Left renal pelvis (tissue), 4 donors: Measurements from ENCODE around the gene APBA1. TPM values are rescaled to one million over a fixed set of nuclear protein-coding genes. Genes with fewer than 3 reads are reported as not detected.
A peak's percentile ranks its signal among the peaks of the same experiment; 100 is the strongest.

ENCODE experiments used
- DNase-seq, 4 donors: peaks; one replicate each; pipeline ENCODE4 v3.0.0-alpha.2; 2013; ENCODE audit warnings: low read depth in 4 of 4, low spot score in 3 of 4
- polyA plus RNA-seq, 4 donors: library from polyadenylated mRNA; unstranded; fragments of 120-200 nt; gene quantifications; one replicate each; pipeline ENCODE4 v1.2.1, GENCODE V29; 2013; ENCODE audit not compliant: insufficient read length in 4 of 4

Gene APBA1
- polyA plus RNA-seq, 4 donors: 13.5 to 19.9 (median 16.1) TPM

DNA sequence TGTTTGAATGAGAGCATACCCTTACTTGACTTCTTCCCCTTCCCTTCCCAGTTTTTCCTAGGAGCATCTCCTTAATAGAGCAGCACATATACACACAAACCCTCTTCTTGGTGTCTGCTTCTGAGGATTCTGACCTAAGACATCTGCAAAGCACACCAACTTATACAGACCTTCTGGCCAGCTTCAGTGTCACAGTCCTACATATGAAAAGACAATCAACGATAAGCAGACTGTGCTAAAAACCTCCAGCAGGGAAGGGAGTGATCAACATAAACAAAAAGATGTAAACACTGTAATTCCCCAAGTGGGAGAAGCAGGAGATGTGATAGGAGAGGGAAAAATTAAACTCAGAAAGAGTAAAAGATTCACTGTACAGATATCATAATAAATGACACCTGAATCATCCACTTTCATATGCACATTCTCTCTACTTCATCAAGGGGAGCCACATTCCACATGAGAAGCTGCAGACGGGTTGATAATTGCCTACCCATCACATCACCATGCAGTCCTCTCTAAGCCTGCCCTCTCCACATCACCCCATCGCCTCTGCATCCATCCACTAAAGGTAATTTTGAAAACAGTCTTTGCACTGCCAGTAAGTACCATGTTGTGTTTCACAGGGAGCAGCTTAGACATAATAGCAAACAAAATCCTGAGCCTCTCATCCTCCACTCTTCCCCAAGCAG, 13.0 kb downstream of the APBA1 start:
- no peak for DNase-seq

- DNase-seq: no peak
These were observed 14.9 kb downstream of the APBA1 start for GRCh38 chr9:69657269-69657668.

DNA sequence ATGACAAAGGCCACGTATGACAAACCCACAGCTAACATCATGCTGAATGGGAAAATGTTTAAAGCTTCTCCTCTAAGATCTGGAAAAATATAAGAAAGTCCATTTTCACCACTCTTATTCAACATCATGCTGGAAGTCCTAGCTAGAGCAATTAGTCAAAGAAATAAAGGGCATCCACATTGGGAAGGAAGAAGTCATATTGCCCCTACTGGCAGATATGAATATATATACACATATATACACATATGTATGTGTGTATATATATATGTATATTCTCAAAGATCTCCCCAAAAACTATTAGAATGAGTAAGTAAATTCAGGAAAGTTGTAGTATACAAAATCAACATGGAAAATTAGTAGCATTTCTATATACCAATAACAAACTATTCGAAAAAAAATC, 17.1 kb downstream of the APBA1 start:
- DNase-seq: no peak

DNA sequence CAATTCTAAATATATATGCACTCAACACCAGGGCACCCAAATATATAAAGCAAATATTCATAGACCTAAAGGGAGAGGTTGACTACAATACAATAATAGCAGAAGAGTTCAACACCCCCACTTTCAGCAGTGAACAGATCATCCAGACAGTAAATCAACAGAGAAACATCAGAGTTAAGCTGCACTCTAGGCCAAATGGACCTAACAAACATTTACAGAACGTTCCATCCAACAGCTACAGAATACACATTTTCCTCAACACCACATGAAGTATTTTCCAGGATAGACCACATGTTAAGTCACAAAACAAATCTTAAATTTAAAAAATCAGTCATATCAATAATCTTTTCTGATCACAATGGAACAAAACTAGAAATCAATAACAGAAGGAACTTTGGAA, 18.9 kb downstream of the APBA1 start:
- DNase-seq: no peak

GRCh38 chr9:69649566-69650250, 22.5 kb downstream of the APBA1 start:
- no peak for DNase-seq

DNA sequence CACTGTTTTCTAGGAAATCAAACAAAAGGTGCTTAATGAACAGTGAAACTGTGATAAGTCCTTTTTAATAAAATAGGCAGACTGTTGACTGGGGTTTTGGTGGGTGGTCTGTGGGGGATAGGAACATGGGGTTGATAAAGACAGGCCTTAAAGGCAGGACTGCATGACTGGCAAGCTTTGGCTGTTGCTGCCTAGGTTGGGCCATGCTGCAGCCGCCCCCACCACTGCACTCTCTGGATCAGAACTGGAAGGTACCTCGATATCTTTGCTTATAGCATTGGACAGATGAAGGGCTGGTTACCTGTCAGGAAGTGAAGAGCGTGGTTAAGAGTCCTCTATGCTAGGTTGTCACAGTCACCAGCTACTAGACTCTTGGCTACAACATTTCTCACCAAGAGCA, 24.4 kb downstream of the APBA1 start:
- no peak for DNase-seq

GRCh38 chr9:69646810-69647209, 25.4 kb downstream of the APBA1 start:
- DNase-seq: no peak

DNA sequence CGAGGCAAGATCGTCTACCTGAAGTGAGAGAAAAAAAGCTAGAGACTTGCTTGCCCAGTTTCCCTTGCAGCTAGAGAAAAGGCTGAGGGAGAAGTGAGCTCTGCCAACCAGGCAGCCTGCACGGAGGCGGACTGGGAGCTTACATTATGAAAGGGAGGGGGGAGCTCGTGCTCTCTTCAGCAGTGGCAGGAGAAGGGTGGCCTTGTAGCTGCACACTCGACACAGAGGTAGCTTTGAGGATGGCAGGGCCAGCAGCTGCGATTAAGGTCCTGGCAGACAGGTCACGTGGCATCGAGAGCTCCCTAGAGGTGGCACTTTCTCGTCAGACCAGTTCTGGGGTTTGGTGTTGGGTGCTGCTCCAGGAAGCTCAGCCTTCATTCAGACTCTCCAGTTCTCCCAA, 26.7 kb downstream of the APBA1 start:
- no peak for DNase-seq

DNA sequence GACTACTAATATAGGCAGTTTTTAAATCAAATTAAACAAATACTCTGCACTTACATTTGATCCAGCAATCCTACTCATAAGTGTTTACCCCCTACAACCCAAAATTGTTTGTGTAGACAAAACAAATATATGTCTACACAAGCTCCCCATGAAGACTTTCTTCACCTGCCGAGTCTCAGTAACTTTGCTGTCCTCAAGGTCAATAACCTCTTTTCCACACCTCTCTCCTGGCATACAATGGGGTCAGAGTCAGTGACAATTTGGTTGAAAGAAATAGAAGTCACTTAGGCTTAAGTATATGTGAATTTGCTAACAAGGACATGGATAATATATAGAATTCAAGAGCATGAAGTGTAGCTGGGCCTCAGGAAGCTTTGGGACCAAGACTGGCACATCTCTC, 29.1 kb downstream of the APBA1 start:
- DNase-seq: no peak

- no peak for DNase-seq
These were observed 34.4 kb downstream of the APBA1 start for GRCh38 chr9:69637817-69638200.

- DNase-seq: no peak
These were observed 34.9 kb downstream of the APBA1 start for GRCh38 chr9:69637193-69637816.

GRCh38 chr9:69633716-69634115, 38.5 kb downstream of the APBA1 start:
- no peak for DNase-seq

GRCh38 chr9:69632768-69633167, 39.4 kb downstream of the APBA1 start:
- no peak for DNase-seq

- DNase-seq: no peak
These were observed 44.9 kb downstream of the APBA1 start for GRCh38 chr9:69627281-69627680.

- peak in 2 of 4 donors; percentile 22 to 29 for DNase-seq
These were observed 48.9 kb downstream of the APBA1 start for GRCh38 chr9:69623276-69623675.

DNA sequence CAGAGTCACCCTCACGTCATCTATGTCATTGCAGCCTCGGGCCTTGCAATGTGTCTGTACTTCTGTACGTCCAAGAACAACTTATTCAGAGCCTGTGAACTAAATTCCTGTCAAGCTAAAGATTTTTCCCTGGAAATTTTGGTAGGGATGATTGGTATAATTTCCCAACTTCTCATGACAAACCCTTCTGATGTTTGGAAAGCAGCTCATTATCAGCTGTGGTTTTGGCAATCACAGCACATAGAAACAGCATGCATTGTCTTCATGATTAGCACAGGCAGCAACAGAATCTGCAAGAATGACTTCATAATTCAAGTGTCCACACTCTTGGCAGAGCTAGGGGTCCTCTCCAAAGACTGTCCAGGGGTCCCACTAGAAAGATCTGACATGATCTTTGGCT, 49.5 kb downstream of the APBA1 start:
- DNase-seq: no peak

DNA sequence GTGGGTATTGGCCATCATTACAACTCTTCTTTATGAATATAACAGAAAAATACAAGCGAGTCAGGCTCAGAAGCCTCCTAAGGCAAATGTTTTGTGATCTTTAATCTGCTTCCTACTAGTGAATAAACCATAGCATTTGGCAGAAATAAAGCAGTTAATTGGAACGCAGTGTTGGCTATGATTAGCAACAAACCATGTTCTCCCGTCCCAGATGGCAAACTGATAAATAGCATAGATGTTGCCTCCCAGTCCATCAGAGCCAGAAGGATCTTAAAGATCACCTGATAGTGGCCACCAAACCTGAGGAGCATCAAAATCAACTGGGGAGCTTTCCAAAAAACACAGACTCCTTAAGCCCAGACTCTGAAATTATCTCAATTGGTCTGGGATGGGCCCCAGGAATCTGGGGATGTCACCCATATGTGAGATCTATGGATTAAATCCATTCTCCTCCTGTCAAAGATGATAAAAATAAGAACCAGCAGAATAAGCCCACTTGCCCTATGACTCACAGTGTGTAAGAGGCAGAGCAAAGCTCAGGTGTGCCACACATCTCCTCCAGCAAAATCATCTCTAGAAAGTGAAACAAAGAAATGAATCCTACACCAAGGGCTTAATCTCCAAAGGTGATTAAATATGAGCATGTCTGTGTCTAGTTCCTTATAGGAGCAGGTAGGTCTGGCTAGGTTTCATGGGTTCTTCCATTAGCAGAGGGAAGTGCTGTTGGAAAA, 50.3 kb downstream of the APBA1 start:
- DNase-seq: no peak

GRCh38 chr9:69620731-69621130, 51.4 kb downstream of the APBA1 start:
- no peak for DNase-seq

DNA sequence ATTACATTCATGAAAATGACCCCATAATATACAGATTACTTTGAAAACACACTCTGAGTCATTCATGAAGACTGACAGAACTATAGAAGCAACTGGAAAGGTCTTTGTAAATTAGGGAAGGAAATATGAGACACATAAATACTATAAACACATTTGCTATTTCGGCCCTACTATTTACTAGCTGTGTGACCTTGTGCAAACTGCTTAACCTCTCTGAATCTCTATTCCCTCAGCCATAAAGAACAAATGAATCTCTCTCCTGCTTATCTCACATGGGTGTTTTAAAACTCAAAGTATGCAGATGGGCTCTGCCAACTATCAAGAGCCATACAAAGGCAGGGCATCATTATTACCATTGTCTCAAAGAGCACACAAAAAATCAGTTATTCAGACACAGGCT, 52.9 kb downstream of the APBA1 start:
- DNase-seq: no peak

DNA sequence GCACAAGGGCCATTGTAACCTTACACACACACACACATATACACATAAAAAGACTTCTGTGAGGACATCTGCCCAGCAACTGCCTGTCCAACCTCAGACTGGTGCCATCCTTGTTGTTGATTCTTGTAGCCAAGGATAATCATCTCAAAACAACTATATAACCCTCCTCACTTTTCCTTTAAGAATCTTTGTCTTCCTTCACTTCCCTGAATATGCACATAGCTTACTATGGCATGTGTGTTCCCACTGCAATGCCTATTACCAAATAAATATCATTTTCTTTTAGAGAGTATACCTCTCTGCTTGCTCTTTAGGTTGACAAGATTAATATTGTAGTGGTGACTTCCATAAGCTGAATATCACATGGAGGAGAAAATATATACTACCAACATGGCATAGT, 55.2 kb downstream of the APBA1 start:
- no peak for DNase-seq

- DNase-seq: no peak
These were observed 56.3 kb downstream of the APBA1 start for GRCh38 chr9:69615880-69616279.
